Renal pelvis (tissue), 4 donors: ENCODE results near the gene RAD51C. TPM values are rescaled to one million over a fixed set of nuclear protein-coding genes. Genes with fewer than 3 reads are reported as not detected.
"Not testable (repeated sequence)": the region's sequence is repeated elsewhere in the genome, so short reads cannot be mapped to it uniquely, and the experiment has no call there.

Source experiments
- DNase-seq: peaks from one replicate; pipeline ENCODE4 v3.0.0-alpha.2; 2013
- polyA plus RNA-seq, 3 donors: library from polyadenylated mRNA; unstranded; fragments of 120-200 nt; gene quantifications; one replicate each; pipeline ENCODE4 v1.2.1, GENCODE V29; 2013; ENCODE audit not compliant: insufficient read length in 3 of 3

Gene RAD51C
- polyA plus RNA-seq, 3 donors: 41.6 to 46.8 (median 42.7) TPM

DNA sequence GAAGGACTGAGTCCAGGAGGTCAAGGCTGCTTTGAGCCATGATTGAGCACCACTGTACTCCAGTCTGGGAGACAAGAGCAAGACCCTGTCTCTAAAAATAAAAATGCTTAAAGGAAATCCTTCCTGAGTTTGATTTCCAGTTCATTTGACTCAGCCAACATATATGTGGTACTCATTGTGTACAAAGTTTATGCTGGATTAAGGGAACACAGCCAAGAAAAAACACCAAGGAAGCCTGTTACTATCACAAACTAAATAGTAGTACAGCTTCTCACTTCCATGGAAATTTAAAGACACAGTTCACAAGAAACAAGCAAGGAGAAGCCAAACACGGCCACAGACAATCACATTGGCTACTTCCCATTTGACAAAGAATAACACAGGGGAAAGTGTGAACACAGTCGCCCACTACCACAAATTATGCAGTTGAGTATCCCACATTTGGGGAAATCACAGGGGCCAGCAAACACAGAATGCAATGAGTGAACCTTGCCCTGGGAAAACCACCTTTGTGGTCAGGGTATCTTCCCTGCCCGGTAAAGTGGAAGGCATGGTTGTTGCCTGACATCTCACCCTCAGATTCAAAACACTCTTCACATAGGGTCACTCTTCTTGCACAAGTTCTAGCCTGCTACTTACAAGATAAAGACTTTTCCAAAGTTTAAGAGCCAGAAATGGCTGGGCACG is 15.1 kb upstream of the RAD51C start:
- no peak for DNase-seq

DNA sequence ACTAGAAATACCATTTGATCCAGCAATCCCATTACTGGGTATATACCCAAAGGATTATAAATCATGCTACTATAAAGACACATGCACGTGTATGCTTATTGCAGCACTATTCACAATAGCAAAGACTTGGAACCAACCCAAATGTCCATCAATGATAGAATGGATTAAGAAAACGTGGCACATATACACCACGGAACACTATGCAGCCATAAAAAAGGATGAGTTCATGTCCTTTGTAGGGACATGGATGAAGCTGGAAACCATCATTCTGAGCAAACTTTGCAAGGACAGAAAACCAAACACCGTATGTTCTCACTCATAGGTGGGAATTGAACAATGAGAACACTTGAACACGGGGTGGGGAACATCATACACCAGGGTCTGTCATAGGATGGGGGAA is 14.1 kb upstream of the RAD51C start:
- not testable (repeated sequence) for DNase-seq

DNA sequence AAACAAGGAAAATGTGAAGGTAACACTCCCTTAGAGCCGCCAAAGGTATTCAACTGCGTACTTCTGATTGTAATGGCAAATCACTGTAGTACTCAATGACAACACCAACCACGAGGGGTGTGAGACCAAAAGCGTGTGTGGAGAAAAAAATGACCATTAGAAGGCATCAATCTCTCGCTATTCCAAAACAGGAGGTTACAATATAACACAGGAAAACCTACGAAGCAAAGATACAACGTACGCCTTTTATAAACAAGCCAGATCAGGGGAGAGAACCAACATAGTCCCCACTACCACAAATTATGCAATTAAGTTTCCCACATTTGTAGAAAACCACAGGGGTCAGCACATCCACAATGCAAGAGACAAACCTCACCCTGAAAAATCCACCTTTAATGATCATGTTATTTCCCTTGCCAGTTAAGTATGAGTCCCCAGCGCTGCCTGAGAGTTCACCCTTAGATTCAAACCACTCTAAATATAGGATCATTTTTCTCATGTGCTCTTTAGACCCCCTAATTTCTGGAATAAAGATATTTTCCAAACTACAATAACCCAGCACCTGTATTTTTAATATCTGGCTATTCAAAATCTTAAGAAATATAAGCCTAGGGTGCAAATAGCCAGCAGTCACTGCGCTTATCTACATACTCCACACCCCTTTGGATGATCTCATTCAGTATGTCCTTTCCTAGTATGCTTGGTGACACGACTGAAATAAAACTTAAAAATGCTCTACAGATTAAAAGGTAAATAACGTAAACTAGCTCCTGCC is 13.0 kb upstream of the RAD51C start:
- DNase-seq: no peak

DNA sequence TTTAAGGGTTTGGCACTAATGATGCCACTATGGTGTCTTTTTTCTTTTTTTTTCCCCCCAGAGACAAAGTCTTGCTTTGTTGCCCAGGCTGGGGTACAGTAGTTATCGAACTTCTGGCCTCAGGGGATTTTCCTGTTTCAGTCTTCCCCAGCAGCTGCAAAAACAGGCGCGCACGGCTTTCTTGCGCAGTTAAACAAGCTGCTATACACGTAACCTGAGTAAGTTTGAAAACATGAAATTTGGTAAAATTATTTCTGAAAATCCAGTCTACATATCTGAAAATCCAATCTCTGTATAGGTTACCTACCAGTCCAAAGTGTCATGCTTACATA is 12.4 kb upstream of the RAD51C start:
- DNase-seq: no peak

DNA sequence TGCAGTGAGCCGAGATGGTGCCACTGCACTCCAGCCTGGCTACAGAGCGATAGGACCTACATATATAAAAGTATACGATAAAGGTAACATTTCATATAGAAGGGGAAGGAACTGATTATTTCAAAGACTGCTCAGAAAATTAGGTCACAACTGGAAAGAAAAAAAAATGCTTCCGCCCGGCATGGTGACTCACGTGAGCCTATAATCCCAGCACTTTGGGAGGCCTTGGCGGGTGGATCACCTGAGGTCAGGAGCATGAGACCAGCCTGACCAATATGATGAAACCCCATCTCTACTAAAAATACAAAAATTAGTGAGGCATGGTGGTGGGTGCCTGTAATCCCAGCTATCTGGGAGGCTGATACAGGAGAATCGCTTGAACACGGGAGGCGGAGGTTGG is 8.4 kb upstream of the RAD51C start:
- DNase-seq: no peak

DNA sequence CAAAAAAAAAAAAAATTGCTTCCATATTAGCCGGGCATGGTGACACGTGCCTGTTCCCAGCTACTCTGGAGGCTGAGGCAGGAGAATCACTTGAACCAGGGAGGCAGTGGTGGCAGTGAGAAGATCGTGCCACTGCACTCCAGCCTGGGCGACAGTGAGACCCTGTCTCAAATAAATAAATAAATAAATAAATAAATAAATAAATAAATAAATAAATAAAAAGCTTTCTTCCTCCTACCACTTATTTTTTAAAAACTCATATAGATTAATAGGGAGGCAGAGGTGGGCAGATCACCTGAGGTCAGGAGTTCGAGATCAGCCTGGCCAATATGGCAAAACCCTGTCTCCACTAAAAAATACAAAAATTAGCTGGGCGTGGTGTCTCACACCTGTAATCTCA is 7.9 kb upstream of the RAD51C start:
- not testable (repeated sequence) for DNase-seq

DNA sequence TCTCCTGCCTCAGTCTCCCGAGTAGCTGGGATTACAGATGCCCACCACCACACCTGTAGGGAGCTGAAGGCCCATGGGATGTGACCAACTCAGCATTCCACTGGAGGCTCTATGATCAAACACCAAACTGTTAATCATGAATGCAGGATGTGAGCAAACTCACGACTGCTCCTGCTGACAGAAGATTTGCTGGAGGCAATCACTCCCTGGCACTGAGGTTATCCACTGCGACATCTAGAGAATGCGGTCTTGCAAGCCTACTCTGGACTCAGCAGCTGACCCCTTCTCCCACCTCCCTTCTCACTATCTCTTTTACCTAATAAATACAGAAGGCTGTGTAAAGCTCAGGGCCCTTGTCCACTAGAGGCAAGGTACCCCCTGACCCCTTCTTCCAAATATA is 5.4 kb upstream of the RAD51C start:
- no peak for DNase-seq

DNA sequence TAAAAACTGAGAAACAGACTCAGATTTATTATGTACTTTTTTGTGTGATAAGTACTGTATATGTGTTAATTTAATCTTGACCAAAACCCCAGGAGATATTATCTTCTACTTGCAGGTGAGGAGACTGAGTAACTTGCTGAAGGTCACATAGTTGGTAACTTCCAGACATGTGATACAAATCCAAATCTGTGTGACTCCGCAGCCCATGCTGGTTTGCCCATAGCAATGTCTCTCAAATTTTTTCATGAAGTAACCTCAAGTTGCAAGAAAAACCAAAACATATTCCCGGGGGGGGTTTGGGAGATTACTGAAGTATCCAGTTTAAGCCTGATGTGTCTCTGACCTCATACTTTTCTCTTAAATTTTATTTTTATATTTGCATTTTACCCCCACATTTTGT is 3.9 kb upstream of the RAD51C start:
- no peak for DNase-seq

DNA sequence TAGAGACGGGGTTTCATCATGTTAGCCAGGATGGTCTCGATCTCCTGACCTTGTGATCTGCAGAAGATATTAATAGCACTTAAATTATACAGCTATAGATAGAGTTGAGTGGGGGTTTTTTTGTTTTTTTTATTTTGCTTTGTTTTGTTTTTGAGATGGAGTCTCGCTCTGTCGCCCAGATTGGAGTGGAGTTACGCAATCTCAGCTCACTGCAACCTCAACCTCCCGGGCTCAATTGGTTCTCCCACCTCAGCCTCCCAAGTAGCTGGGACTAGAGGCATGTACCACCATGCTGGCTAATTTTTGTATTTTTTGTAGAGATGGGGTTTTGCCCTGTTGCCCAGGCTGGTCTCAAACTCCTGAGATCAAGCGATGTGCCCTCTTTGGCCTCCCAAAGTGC is 2.4 kb upstream of the RAD51C start:
- DNase-seq: not testable (repeated sequence)

DNA sequence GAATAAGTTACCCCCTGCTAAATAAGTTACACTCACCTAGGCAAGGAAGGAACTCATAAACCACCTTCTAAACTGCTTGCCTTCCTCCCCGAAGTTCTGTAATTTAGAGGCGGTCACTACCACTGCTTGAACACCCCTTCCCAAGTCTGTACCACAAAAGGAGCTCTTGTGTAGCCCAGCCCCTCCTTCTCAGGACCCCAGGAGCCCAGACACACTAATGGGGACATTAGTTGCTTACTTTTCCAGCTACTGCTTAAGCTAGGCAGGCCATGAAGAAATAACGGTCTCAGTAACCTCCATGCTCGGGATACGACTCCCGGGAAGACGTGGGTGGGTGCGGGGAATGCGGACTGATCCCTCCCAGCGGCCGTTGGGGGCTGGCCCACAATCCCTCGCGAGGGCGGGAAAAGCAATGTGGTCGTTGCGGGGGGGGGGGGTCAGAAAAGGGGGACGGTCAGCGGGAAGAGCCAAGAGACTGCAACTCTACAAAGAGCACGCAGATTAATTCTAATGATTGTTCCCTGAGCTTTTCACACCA is 632 bp upstream of the RAD51C start, which contains the start of gene TEX14:
Gene TEX14 (minus strand): TSS at position 345 of the 538 bp plus-strand sequence. CDS start 40,044 bp downstream, outside the sequence.
- DNase-seq: no peak

DNA sequence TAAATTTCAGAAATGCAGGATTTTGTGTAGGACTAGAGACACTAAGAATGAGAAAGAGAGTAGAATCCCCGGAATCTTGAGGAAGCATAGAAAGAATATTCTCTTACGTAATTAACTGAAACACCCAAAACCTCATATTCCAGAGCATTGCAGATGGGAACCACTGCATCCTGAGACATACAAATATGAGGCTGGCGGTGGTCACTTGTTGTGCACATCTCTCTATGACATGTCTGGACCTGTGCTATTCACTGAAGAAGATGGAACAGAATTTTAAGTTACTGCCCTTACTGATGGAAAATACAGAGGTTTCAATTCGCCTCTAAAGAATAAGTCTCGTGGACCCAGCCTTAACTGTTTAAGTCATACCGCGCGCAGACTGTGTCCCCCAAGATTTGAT is 806 bp downstream of the RAD51C start:
- DNase-seq: no peak

DNA sequence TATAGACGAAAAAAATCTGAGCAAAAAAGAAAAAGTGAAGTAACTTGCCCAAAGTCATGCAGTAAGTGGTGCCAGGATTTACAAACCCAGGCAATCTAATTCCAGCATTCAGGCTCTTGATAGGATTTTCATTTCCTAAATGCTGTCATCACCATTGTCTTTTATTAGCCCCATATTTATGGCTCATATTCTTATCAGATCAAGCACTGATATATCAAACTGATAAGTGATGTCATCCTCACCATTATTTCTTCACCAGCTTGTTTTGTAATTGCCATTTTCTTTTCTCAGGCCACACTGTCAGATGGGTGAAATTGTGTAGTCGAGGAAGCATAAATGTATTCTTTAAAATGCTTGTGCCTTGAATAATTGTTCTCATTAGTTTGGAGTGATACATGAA is 1.3 kb downstream of the RAD51C start:
- no peak for DNase-seq

DNA sequence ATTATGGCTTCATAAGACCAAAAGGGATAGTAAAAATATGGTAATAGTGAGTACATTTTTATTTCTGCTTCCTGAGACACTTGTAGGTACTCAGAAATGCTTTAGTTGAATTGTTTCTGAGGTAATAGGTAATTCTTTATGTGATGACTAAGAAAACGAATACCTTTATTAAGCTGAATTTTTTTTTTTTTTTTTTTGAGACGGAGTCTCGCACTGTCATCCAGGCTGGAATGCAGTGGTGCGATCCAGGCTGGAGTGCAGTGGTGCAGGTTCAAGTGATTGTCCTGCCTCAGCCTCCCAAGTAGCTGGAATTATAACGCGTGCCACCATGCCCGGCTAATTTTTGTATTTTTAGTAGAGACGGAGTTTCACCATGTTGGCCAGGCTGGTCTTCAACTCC is 1.9 kb downstream of the RAD51C start:
- DNase-seq: no peak

DNA sequence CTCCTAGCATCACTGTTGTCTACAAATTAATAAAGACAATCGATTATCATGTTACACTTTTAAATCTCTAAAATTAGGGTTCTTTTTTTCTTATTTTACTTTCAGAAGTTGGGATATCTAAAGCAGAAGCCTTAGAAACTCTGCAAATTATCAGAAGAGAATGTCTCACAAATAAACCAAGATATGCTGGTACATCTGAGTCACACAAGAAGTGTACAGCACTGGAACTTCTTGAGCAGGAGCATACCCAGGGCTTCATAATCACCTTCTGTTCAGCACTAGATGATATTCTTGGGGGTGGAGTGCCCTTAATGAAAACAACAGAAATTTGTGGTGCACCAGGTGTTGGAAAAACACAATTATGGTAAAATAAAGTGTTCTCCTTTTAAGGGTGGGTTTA is 2.4 kb downstream of the RAD51C start:
- DNase-seq: no peak

DNA sequence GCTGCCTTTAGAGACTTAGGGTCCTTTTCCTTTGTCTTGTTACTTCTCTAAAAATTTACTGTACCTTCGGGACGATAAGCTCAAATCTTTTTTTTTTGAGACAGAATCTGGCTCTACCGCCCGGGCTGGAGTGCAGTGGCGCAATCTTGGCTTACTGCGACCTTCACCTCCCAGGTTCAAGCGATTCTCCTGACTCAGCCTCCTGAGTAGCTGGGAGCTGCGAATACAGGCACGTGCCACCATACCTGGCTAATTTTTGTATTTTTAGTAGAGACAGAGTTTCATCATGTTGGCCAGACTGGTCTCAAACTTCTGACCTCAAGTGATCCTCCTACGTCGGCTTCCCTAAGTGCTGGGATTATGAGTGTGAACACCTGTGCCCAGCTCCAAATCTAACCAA is 7.4 kb downstream of the RAD51C start:
- DNase-seq: no peak

DNA sequence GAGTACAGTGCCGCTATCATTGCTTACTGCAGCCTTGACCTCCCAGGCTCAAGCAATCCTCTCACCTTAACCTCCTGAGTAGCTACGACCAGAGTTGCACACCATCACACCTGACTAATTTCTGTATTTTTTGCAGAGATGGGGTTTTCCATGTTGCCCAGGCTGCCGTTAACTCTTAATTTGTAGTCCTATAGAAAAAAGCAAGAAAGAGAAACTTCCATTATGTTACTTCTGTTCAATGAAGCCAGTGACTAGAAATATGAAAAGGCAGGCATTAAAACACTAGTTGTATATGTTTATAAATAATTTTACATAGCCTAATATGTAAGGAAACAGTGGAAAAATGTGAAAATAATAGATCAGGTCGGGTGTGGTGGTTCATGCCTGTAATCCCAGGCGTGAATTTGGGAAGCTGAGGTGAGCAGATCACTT is 9.7 kb downstream of the RAD51C start:
- no peak for DNase-seq

DNA sequence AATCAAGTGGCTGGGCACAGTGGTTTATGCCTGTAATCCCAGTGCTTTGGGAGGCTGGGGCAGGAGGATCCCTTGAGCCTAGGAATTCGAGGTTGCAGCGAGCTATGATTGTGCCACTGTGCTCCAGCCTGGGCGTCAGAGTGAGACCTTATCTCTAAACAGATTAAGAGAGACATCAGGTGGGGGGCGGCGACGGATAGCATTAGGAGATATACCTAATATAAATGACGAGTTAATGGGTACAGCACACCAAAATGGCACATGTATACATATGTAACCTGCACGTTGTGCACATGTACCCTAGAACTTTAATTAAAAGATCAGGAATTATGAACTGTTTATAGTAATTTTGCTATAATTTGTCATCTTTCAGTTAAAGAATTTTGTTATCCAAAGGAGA is 10.3 kb downstream of the RAD51C start:
- no peak for DNase-seq

DNA sequence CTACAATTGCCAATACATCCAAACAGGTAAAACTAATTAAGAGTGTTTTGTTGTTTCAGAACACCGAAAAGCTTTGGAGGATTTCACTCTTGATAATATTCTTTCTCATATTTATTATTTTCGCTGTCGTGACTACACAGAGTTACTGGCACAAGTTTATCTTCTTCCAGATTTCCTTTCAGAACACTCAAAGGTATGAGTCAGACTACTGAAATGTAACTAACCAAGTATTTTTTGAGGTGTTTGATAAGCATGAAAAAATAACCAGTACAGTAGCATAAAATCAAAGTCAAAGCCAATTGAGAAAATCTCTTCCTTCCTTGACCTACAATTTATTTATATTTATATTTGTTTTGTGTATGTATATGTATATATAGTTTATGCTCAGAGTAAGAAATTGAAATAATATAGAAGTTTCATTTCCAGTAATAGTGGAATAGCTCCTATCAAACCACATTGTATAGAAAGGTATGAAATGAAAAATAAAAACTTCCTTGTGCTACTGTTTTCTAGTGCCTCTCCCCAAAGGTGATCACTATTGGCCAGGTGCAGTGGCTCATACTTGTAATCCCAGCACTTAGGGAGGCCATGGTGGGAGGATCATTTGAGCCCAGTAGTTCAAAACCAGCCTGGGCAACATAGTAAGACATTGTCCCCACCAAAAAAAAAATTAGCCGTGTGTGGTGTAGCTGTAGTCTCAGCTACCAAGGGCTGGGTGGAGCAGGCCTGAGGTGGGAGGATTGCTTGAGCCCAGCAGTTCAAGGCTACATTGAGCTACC is 10.9 kb downstream of the RAD51C start:
- DNase-seq: no peak

DNA sequence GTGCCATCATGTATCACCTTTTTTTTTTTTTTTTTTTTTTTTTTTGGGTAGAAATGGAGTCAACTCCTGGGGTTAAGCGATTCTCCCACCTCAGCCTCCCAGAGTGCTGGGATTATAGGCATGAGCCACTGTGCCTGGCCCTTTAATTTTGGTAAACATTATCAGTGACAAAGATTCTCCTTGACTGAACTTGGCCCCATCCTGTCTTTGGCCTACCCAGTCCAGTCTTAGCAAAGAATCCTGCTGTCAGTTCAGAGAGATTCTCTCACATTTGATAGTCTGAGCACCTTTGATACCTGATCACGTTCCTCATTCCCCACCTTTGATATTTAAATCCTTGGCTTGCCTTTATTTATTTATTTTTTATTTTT is 11.5 kb downstream of the RAD51C start:
- no peak for DNase-seq

DNA sequence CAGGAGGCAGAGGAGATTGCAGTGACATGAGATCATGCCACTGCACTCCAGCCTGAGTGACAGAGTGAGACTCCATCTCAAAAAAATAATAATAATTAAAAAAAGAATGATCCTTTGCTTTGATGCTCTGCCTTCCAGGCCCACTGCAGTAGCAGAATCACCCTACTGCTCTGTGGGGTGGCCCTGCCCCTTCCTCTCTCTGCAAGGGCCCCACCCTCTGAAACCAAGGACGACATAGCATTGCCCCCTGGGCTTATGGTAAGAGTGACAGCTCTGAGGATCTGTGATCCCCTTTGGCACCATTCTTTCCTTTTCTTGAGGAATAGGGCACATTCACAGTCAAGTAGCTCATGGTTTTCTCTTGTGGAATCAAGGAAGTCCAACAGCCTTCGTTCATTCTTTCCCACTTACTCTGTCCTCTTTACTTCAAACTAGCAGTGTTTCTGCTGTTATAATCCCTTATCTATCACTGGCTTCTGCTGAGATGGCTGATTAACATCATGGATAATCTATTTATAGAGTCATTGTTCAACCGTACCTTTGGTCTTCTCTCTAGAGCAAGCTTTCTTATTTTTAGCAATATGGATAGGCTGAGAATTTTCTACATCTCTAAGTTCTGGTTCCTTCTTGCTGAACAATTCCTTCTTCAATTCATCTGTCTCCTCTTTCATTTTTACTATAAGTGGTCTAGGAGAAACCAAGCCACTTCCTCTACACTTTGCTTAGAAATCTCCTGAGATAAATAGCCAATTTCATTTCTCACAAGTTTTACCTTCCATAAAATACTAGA is 14.1 kb downstream of the RAD51C start:
- DNase-seq: no peak

DNA sequence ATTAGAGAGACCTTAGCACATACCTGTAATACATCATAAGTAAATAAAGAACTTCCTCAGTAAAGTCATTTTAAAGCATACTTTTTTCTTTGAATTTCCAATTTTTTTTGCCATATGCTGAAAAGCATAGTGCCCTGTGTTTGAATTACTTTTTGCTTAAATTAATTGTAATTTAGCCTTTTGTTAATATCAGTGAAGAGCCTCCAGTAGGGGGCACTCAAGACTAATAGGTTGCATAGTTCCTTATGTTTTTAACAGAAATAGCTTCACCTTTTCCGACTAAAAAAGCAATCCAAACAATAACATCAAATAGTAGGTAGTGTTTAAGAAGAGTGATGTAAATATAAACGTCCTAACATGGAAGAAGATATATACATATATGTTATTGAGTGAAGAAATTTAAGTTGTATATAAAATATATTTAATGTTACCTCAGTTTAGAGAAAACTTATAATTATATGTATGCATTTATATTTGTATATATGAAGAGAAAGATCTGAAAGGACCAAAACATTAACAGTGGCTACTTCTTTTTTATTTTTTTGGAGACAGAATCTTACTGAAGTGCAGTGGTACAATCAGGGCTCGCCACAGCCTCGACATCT is 18.6 kb downstream of the RAD51C start:
- DNase-seq: peak; percentile 53
